OCI-M2 (cell line): ENCODE results near the gene IPO5.

Source experiments
- DNase-seq: peaks from one replicate; lab custom pipeline; 2025; ENCODE audit not compliant: unreplicated experiment; lab: John Stamatoyannopoulos, UW

The IPO5 gene

GRCh38 chr13:98054301-98054700 lies 100.8 kb downstream of the IPO5 start:
- DNase-seq, result no peak

GRCh38 chr13:98055623-98056022 lies 102.1 kb downstream of the IPO5 start:
- no peak for DNase-seq

- DNase-seq, result no peak
Measured at GRCh38 chr13:98056839-98057410, 103.5 kb downstream of the IPO5 start.

GRCh38 chr13:98059276-98059675 lies 105.8 kb downstream of the IPO5 start:
- no peak for DNase-seq

- DNase-seq, result no peak
Measured at GRCh38 chr13:98060282-98060681, 106.8 kb downstream of the IPO5 start.

- DNase-seq, result no peak
Measured at GRCh38 chr13:98065468-98065867, 112.0 kb downstream of the IPO5 start.

- DNase-seq, result no peak
Measured at GRCh38 chr13:98066636-98067035, 113.2 kb downstream of the IPO5 start.

- DNase-seq, result no peak
Measured at GRCh38 chr13:98068521-98068920, 115.0 kb downstream of the IPO5 start.

- DNase-seq, result no peak
Measured at GRCh38 chr13:98069985-98070384, 116.5 kb downstream of the IPO5 start.

- DNase-seq, result no peak
Measured at GRCh38 chr13:98071316-98071715, 117.8 kb downstream of the IPO5 start.

- DNase-seq, result no peak
Measured at GRCh38 chr13:98072476-98072875, 119.0 kb downstream of the IPO5 start.
